ENCODE data around the gene ROBO2. TPM values are rescaled to one million over a fixed set of nuclear protein-coding genes. Genes with fewer than 3 reads are reported as not detected.

The ROBO2 gene
- total RNA-seq, 2 donors from 2014 or later: 0.74 to 0.88 TPM

- intact Hi-C loops (cut with DNase I): no loop called here
- H3K9me3 ChIP-seq: no peaks in the 10 kb centered on the region
- no peak overlapping the region for H3K27ac ChIP-seq
- H3K9ac ChIP-seq (ENCODE audit: low read depth in 2 of 2, low read length in 2 of 2): no peak overlapping the region
- no peak overlapping the region for H3K4me3 ChIP-seq
- H3K27me3 ChIP-seq: no peaks in the 10 kb centered on the region
- DNase-seq: no peak
- H3K36me3 ChIP-seq: no peaks in the 10 kb centered on the region
- TF ChIP-seq, protein P1, sequence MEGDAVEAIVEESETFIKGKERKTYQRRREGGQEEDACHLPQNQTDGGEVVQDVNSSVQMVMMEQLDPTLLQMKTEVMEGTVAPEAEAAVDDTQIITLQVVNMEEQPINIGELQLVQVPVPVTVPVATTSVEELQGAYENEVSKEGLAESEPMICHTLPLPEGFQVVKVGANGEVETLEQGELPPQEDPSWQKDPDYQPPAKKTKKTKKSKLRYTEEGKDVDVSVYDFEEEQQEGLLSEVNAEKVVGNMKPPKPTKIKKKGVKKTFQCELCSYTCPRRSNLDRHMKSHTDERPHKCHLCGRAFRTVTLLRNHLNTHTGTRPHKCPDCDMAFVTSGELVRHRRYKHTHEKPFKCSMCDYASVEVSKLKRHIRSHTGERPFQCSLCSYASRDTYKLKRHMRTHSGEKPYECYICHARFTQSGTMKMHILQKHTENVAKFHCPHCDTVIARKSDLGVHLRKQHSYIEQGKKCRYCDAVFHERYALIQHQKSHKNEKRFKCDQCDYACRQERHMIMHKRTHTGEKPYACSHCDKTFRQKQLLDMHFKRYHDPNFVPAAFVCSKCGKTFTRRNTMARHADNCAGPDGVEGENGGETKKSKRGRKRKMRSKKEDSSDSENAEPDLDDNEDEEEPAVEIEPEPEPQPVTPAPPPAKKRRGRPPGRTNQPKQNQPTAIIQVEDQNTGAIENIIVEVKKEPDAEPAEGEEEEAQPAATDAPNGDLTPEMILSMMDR (IDR thresholded peaks at IDR 0.05): no peak
- H3K4me1 ChIP-seq: no peaks in the 10 kb centered on the region
These were observed 562.0 kb downstream of the ROBO2 start for GRCh38 chr3:77601823-77602415.

DNA sequence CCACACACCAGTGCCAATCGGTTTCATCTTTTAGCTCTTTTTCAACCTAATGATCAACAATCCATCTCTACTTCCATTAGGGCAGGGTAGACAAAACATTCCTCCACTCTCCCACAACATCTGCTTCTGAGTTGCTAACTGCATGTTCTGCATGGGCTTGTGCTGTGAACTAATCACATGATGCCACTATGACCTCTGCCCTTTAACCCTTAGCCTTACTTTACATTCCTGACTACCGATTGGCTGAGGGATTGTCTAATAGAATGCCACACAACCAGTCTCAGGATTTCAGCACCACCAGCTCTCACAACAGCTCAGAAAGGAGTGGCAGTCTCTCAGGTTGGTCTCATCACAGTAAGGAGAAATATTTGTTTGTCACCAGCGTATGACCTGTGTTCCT lies 562.8 kb downstream of the ROBO2 start:
- TF ChIP-seq, protein P1 (IDR thresholded peaks at IDR 0.05): no peak
- no peak for DNase-seq
- Histone ChIP-seq H3K27me3 (no peaks in the 10 kb centered on the region), H3K4me3 (no peak overlapping the region), H3K9me3 (no peaks in the 10 kb centered on the region), H3K9ac (ENCODE audit: low read depth in 2 of 2, low read length in 2 of 2) (no peak overlapping the region), H3K36me3 (no peaks in the 10 kb centered on the region), H3K27ac (no peak overlapping the region), H3K4me1 (no peaks in the 10 kb centered on the region)
- intact Hi-C loops (cut with DNase I): no loop called here

DNA sequence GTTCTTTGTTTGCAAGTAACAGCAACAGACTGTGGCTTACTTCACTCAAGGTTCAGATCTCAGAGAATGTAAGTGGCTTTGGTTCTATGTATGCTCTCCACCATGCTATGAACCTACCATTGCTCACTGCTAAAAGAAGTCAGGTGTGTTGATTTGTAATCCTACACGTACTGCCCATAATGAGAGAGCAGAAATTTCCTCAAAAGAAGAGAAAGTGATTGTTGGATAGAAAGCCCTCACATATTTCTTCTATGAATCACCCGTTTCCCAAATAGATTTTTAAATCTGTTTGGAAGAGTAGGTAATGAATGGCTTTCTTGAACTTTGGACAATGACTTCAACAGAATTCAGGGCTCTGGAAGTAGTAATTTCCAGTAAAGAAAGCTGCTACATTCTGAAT lies 565.4 kb downstream of the ROBO2 start:
- Histone ChIP-seq H3K27ac (no peak overlapping the region), H3K27me3 (no peaks in the 10 kb centered on the region), H3K4me1 (no peaks in the 10 kb centered on the region), H3K9me3 (no peaks in the 10 kb centered on the region), H3K36me3 (no peaks in the 10 kb centered on the region), H3K9ac (ENCODE audit: low read depth in 2 of 2, low read length in 2 of 2) (no peak overlapping the region), H3K4me3 (no peak overlapping the region)
- intact Hi-C loops (cut with DNase I): no loop called here
- no peak for DNase-seq
- TF ChIP-seq, protein P1 (IDR thresholded peaks at IDR 0.05): no peak

GRCh38 chr3:77605865-77606264 lies 566.0 kb downstream of the ROBO2 start:
- no peaks in the 10 kb centered on the region for H3K27me3 ChIP-seq

GRCh38 chr3:77606372-77606771 lies 566.5 kb downstream of the ROBO2 start:
- H3K9ac ChIP-seq (ENCODE audit: low read depth in 2 of 2, low read length in 2 of 2): no peak overlapping the region
- TF ChIP-seq, protein P1 (IDR thresholded peaks at IDR 0.05): no peak

More at GRCh38 chr3:77605865-77606264, 566.0 kb downstream of the ROBO2 start:
- H3K36me3 ChIP-seq: no peaks in the 10 kb centered on the region
- H3K27ac ChIP-seq: no peak overlapping the region
- intact Hi-C loops (cut with DNase I): no loop called here
- DNase-seq: no peak
- no peaks in the 10 kb centered on the region for H3K4me1 ChIP-seq
- TF ChIP-seq, protein P1 (IDR thresholded peaks at IDR 0.05): no peak
- H3K9me3 ChIP-seq: no peaks in the 10 kb centered on the region
- H3K9ac ChIP-seq (ENCODE audit: low read depth in 2 of 2, low read length in 2 of 2): no peak overlapping the region
- no peak overlapping the region for H3K4me3 ChIP-seq

More at GRCh38 chr3:77606372-77606771, 566.5 kb downstream of the ROBO2 start:
- no peaks in the 10 kb centered on the region for H3K36me3 ChIP-seq
- DNase-seq: no peak
- intact Hi-C loops (cut with DNase I): no loop called here
- H3K9me3 ChIP-seq: no peaks in the 10 kb centered on the region
- no peaks in the 10 kb centered on the region for H3K27me3 ChIP-seq
- H3K4me1 ChIP-seq: no peaks in the 10 kb centered on the region
- no peak overlapping the region for H3K27ac ChIP-seq
- no peak overlapping the region for H3K4me3 ChIP-seq
